KOPT-K1 (cell line): ENCODE results near the gene RGS4.
"Not testable (repeated sequence)": the region's sequence is repeated elsewhere in the genome, so short reads cannot be mapped to it uniquely, and the experiment has no call there.

Source experiments
- H3K27ac ChIP-seq: fragments of 200-600 bp; sonication (generic); 2 replicates; pipeline ENCODE4 v1.5.1; 2016; ENCODE audit warnings: antibody characterized with exemption, mild to moderate bottlenecking, low read depth, low read length; ENCODE audit not compliant: poor library complexity, severe bottlenecking
- H3K36me3 ChIP-seq: fragments of 200-600 bp; sonication (generic); 2 replicates; pipeline ENCODE4 v1.5.1; 2017; ENCODE audit warnings: antibody characterized with exemption, mild to moderate bottlenecking, low read length, moderate library complexity; ENCODE audit not compliant: insufficient read depth
- H3K9me3 ChIP-seq: fragments of 200-600 bp; sonication (generic); 2 replicates; pipeline ENCODE4 v1.5.1; 2017; ENCODE audit warnings: antibody characterized with exemption, low read length, mild to moderate bottlenecking; ENCODE audit not compliant: insufficient read depth, poor library complexity, severe bottlenecking

Gene RGS4

GRCh38 chr1:163076981-163077761 lies 8.0 kb downstream of the RGS4 start:
- H3K27ac ChIP-seq: no peak overlapping the region
- no peaks in the 10 kb centered on the region for H3K36me3 ChIP-seq

DNA sequence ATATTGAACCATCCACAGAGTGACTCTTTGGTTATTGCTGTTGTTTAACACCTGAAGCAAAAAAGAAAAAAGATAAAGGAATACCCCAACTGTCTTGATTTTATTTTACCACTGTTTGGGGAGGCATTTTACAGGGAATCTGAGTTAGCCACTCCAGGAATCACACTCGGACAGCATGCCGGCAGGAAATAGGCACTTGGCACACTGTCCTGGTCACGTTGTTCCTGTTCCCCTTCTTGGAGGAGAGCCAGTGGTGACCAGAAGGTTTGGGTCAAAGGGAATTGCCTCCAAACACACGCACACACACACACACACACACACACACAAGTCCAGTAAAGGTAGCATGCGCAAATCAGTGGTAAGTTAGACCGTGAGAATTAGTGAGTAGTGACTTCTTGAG lies 13.8 kb downstream of the RGS4 start:
- Histone ChIP-seq H3K27ac (no peak overlapping the region), H3K9me3 (no peaks in the 10 kb centered on the region), H3K36me3 (no peaks in the 10 kb centered on the region)

More at GRCh38 chr1:163076981-163077761, 8.0 kb downstream of the RGS4 start:
- no peaks in the 10 kb centered on the region for H3K9me3 ChIP-seq

DNA sequence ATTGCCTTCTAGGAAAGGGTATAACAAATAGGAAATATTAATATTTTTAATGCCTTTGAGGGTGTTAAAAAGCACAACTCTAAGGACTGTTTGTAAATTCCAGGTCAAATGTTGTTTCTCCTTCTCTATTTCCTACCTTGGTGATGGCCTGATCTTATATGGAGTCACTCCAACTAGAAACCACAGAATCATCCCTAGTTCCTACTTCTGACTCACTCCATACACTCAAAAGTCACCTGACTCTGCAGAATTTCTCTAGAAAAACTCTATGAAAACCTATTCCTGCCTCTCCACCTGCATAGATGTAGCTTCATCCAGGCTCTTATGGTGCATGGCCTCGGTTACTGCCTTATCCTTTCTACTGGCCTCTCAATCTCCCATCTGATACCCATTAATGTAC lies 14.5 kb downstream of the RGS4 start:
- Histone ChIP-seq H3K9me3 (no peaks in the 10 kb centered on the region), H3K36me3 (no peaks in the 10 kb centered on the region), H3K27ac (no peak overlapping the region)

- H3K9me3 ChIP-seq: no peaks in the 10 kb centered on the region
- H3K27ac ChIP-seq: no peak overlapping the region
- no peaks in the 10 kb centered on the region for H3K36me3 ChIP-seq
Observed at GRCh38 chr1:163084330-163084729, 15.2 kb downstream of the RGS4 start.

DNA sequence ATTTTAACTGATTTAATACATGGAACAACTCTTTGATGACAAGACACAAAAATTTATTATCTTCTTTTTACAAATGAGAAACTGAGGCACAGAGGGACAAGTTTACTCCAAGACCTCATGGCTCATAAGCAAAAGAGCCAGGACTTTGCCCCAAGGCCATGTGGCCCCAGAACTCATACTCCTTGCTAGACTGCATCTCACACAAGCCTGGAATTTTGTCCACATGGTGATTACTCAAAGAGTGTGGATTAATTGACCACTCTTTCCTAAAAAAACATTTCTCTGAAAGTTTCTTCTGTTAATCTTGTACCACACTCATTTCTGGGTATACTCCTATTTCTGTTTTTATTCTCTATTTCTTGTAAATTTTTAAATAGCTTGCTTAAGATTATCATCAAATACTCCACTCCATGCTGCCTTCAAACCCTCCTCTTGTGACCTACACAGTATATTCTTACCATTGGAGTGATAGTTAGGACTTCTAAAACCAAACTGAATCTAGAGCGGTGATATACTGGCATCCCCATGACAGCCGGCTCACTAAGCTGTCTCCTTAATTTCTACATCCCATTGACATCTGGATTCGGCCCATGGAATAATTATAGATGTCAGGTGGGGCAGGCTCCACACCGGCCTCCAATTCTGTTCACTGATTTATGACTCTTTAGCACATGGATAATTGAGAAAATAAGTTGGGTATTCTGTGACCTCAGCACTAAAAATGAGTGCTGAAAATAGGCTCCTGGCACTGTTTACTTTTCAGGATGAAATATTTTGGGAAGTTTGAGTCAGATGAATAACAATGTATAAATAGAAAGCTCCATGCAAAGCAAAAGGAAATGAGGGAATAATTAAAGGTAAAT lies 16.1 kb downstream of the RGS4 start:
- Histone ChIP-seq H3K9me3 (no peaks in the 10 kb centered on the region), H3K36me3 (no peaks in the 10 kb centered on the region), H3K27ac (no peak overlapping the region)

DNA sequence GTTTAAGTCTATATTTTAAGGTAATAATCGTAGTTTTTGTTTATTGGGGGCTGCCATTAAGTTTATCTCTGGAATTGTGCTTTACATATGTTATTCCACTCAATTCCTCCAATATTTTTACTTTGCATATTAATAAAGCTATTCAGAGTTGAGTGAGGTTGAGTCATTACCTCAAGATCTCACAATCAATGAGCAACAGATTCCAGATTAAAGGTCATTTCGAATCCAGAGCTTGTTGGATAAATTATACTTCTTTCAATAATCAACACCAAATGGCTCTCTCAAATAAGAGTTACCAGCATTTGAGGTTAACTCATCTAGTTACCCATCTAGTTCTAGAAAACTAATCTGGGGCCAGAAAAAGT lies 16.7 kb downstream of the RGS4 start:
- Histone ChIP-seq H3K9me3 (no peaks in the 10 kb centered on the region), H3K27ac (no peak overlapping the region), H3K36me3 (no peaks in the 10 kb centered on the region)

GRCh38 chr1:163089117-163089516 lies 20.0 kb downstream of the RGS4 start:
- H3K9me3 ChIP-seq, H3K36me3 ChIP-seq, H3K27ac ChIP-seq: not testable (repeated sequence)

GRCh38 chr1:163090321-163090945 lies 21.3 kb downstream of the RGS4 start:
- Histone ChIP-seq H3K36me3 (no peaks in the 10 kb centered on the region), H3K9me3 (no peaks in the 10 kb centered on the region), H3K27ac (no peak overlapping the region)

- Histone ChIP-seq H3K27ac (no peak overlapping the region), H3K36me3 (no peaks in the 10 kb centered on the region), H3K9me3 (no peaks in the 10 kb centered on the region)
Observed at GRCh38 chr1:163093169-163093568, 24.0 kb downstream of the RGS4 start.

- Histone ChIP-seq H3K27ac (no peak overlapping the region), H3K36me3 (no peaks in the 10 kb centered on the region), H3K9me3 (no peaks in the 10 kb centered on the region)
Observed at GRCh38 chr1:163093579-163093978, 24.4 kb downstream of the RGS4 start.

GRCh38 chr1:163094182-163094581 lies 25.0 kb downstream of the RGS4 start:
- H3K36me3 ChIP-seq: no peaks in the 10 kb centered on the region
- no peak overlapping the region for H3K27ac ChIP-seq
- H3K9me3 ChIP-seq: no peaks in the 10 kb centered on the region

DNA sequence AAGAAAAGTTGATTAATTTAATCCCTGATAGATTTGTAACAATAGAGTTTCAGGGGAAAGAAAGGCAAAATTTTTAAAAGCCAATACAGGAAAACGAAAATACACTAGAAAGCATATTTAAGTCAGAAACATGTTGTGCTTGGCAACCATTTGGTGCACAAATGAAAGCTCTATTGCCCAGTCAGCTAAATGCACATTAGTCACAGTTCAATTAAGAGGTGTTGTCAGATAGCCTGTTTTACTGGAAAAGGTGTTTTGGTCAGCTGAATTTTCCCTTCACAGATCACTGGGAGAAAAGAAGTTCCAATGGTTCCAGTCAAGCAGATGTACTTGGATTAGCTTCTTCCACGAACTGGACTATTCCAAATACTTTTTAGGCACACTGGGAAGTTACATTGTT lies 25.4 kb downstream of the RGS4 start:
- H3K27ac ChIP-seq: no peak overlapping the region
- H3K9me3 ChIP-seq: no peaks in the 10 kb centered on the region
- H3K36me3 ChIP-seq: no peaks in the 10 kb centered on the region

- Histone ChIP-seq H3K36me3 (no peaks in the 10 kb centered on the region), H3K27ac (no peak overlapping the region), H3K9me3 (no peaks in the 10 kb centered on the region)
Observed at GRCh38 chr1:163095213-163095612, 26.1 kb downstream of the RGS4 start.

DNA sequence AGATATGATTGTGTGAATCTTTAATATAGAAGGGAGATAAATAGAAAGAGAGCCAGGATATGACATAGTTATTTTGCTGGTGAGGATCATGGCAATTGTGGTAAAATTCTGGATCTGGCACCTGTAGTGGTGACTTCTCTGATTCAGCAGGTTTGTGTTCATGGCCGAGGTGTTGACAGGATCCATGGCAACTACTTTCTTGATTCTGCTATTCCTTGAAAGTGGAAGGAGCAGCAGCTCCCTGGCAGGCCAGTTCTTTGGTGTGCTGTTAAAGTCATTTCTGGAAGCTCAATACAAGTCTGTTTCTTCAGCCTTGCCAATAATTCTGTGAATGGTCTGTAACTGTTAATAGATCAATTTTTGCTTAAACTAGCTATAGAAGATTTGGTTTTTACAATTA lies 33.4 kb downstream of the RGS4 start:
- H3K9me3 ChIP-seq: no peaks in the 10 kb centered on the region
- no peak overlapping the region for H3K27ac ChIP-seq
- no peaks in the 10 kb centered on the region for H3K36me3 ChIP-seq

GRCh38 chr1:163104385-163105099 lies 35.4 kb downstream of the RGS4 start:
- no peaks in the 10 kb centered on the region for H3K9me3 ChIP-seq
- H3K27ac ChIP-seq: no peak overlapping the region
- no peaks in the 10 kb centered on the region for H3K36me3 ChIP-seq
